KOPT-K1 (cell line): ENCODE results near the gene JUP.

ENCODE experiments used
- H3K27ac ChIP-seq: fragments of 200-600 bp; sonication (generic); 2 replicates; pipeline ENCODE4 v1.5.1; 2016; ENCODE audit warnings: antibody characterized with exemption, mild to moderate bottlenecking, low read depth, low read length; ENCODE audit not compliant: poor library complexity, severe bottlenecking
- H3K36me3 ChIP-seq: fragments of 200-600 bp; sonication (generic); 2 replicates; pipeline ENCODE4 v1.5.1; 2017; ENCODE audit warnings: antibody characterized with exemption, mild to moderate bottlenecking, low read length, moderate library complexity; ENCODE audit not compliant: insufficient read depth
- H3K9me3 ChIP-seq: fragments of 200-600 bp; sonication (generic); 2 replicates; pipeline ENCODE4 v1.5.1; 2017; ENCODE audit warnings: antibody characterized with exemption, low read length, mild to moderate bottlenecking; ENCODE audit not compliant: insufficient read depth, poor library complexity, severe bottlenecking

The JUP gene

GRCh38 chr17:41796121-41796895 is 9.8 kb upstream of the JUP start:
- H3K9me3 ChIP-seq, result no peaks in the 10 kb centered on the region
- no peaks in the 10 kb centered on the region for H3K36me3 ChIP-seq
- no peak overlapping the region for H3K27ac ChIP-seq

DNA sequence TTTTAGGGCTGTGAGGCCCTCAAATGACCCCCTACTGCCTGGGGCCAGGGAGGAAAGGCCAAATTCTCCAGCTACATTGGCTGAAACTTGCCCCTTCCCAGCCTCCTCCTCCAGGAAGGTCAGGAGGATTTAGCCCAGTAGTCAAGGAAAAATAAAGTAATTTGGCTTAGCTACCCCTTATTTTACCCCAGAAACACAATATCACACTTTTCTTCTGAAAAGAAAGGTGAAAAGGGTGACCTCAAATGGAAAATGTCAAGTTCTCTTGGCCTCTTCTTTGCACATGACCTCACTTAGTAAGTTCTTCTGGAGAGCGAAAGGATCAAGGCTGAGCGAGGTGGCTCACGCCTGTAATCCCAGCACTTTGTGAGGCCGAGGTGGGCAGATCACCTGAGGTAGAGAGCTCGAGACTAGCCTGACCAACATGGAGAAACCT is 8.0 kb upstream of the JUP start:
- Histone ChIP-seq H3K36me3 (no peaks in the 10 kb centered on the region), H3K27ac (no peak overlapping the region), H3K9me3 (no peaks in the 10 kb centered on the region)

- no peak overlapping the region for H3K27ac ChIP-seq
- H3K9me3 ChIP-seq, result no peaks in the 10 kb centered on the region
- H3K36me3 ChIP-seq, result no peaks in the 10 kb centered on the region
These were observed 7.5 kb upstream of the JUP start for GRCh38 chr17:41793784-41794539.

DNA sequence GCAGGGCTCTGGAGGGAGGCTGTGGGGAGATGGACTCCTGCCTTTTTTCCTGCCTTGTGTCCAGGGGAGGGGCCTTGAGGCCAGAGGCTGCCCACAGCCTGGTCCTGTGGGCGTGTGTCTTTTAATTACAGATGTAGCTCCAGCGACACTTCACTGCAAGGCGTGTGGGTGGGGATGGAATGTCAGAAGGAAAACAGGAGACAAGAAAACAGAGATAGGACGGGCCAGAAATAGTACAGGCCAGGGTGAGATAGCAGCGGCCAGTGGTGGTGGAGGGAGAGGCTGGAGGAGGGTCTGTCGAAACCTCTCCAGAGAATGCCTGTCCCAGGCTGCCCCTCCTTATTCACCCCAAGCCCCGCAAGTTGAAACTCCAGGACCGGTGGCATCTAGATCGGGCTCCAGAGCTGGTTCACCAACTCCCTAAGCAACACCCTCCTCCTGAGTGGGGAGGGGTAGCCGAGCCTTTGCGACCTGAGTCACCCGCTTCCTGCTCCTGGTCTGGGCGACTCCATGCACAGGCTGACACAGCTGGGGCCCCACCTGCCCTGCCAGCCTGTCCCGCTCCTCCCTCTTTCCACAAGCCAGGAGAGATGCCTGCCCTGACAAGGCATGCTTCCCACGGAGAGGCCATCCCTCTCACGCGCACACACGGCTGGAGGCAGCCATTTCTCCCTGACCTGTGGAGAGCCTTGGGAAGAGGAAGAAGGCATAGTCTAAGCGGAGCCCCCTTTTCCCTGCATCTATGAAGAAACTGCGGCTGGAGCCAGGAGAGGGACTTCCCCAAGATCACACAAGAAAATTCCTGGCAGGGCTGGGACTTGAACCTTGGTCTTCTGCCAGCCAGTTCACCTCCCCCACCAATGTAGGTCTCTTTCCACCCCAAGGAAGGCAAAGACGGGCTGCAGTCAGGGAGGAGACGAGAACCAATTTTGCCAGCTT is 6.6 kb upstream of the JUP start:
- Histone ChIP-seq H3K27ac (no peak overlapping the region), H3K36me3 (no peaks in the 10 kb centered on the region), H3K9me3 (no peaks in the 10 kb centered on the region)

DNA sequence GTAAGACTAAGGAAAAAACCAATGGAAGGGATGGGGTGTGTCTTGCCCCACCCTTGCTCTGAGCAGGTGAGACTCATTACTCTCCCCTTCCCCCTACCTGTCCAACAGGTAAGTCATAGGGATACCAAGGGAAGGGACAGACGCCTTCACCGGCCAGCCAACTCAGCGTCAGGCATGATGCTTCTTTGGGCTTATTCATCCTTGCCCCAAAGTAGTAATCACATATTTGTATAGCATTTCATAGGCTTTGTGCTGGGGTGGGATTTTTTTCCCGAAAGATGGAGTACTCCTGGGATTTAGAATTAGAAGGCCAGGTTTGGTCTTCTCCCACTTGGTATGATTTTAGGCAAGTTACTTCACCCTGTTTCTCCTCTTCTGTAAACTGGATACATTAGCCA is 509 bp upstream of the JUP start:
- Histone ChIP-seq H3K36me3 (no peaks in the 10 kb centered on the region), H3K27ac (no peak overlapping the region), H3K9me3 (no peaks in the 10 kb centered on the region)

- Histone ChIP-seq H3K36me3 (no peaks in the 10 kb centered on the region), H3K9me3 (no peaks in the 10 kb centered on the region), H3K27ac (no peak overlapping the region)
These were observed 668 bp downstream of the JUP start for GRCh38 chr17:41785859-41786226.

GRCh38 chr17:41785091-41785858 is 1.2 kb downstream of the JUP start:
- Histone ChIP-seq H3K9me3 (no peaks in the 10 kb centered on the region), H3K27ac (peak overlapping the region; percentile 19), H3K36me3 (no peaks in the 10 kb centered on the region)

DNA sequence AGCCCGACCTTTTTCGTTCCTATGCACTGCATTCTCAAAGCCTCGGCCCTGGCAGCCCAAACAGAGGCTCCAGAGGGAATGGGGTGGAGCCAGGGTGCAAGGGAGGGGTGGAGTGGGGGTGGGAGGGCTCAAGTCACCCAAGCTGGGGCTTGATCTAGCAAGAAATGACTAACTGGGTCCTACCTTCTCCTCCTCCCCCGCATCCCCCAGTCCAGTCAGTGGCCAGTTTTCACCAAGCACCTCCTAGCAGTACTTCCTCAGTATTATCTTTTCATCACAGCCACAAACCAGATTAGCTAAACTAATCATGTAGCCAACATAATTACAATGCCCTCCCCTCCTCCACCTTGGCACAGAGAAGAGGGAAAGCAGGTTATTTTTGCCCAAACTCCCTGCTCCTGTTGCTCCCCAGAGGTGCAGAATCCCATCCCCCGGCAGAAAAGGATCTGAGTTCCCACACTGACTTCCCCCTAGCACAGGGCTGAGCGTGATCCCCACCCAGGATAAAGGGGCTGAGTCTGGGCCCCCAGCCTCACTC is 2.2 kb downstream of the JUP start:
- Histone ChIP-seq H3K27ac (peak overlapping the region; percentile 37), H3K36me3 (no peaks in the 10 kb centered on the region), H3K9me3 (no peaks in the 10 kb centered on the region)

GRCh38 chr17:41782142-41782541 is 4.4 kb downstream of the JUP start:
- Histone ChIP-seq H3K27ac (no peak overlapping the region), H3K9me3 (no peaks in the 10 kb centered on the region), H3K36me3 (no peaks in the 10 kb centered on the region)

DNA sequence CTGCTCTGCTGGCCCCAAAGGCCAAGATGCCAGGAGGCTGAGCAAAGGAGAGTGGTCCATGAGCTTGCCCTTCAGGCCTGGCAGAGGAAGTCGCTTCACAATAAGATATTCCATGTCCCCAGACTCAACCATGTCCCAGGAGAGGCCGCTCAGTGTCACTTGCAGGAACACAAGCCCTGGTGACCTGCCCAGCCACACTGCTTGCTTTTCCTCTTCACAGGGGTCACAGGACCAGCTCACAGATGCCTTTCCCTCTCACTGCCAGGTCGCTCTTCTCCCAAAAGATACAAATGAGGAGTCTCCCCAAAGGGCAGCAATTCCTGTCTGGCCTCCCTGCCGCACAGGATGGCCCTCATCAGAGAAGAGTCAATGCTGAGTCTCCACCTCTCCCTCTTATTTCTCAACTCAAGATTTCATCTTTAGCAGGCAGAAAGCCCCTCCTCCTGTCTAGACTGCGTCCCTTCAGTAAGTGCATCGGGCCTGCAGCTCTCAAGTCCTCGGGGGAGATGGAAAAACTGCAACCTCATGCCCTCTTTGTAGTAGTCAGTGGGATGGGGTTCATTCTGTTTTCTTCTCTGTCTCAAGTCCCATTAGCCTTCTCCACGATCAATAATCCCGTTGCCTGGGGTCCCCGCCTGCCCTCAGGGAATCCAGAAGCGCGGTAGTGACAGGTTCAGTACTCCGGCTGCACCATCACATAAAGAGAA is 5.0 kb downstream of the JUP start:
- Histone ChIP-seq H3K36me3 (no peaks in the 10 kb centered on the region), H3K27ac (no peak overlapping the region), H3K9me3 (no peaks in the 10 kb centered on the region)

- no peak overlapping the region for H3K27ac ChIP-seq
These were observed 6.6 kb downstream of the JUP start for GRCh38 chr17:41779954-41780353.

GRCh38 chr17:41777574-41778188 is 8.8 kb downstream of the JUP start:
- H3K27ac ChIP-seq, result no peak overlapping the region
- no peaks in the 10 kb centered on the region for H3K36me3 ChIP-seq
- H3K9me3 ChIP-seq, result no peaks in the 10 kb centered on the region

More at GRCh38 chr17:41779954-41780353, 6.6 kb downstream of the JUP start:
- H3K36me3 ChIP-seq, result no peaks in the 10 kb centered on the region
- no peaks in the 10 kb centered on the region for H3K9me3 ChIP-seq

- H3K9me3 ChIP-seq, result no peaks in the 10 kb centered on the region
- H3K36me3 ChIP-seq, result no peaks in the 10 kb centered on the region
These were observed 9.3 kb downstream of the JUP start for GRCh38 chr17:41777157-41777573.

More at GRCh38 chr17:41777157-41777573, 9.3 kb downstream of the JUP start:
- no peak overlapping the region for H3K27ac ChIP-seq
